GM18870 (cell line): ENCODE data around the gene MAPRE2.

Source experiments
- ATAC-seq: cut with Tn5 transposase; IDR thresholded peaks from one replicate; pipeline ENCODE4 v1.9.1; 2021; ENCODE audit warnings: moderate library complexity; ENCODE audit not compliant: unreplicated experiment

The MAPRE2 gene

GRCh38 chr18:35174093-35174731 lies 133.0 kb downstream of the MAPRE2 start:
- peak; percentile 83 for ATAC-seq

GRCh38 chr18:35174745-35175144 lies 133.5 kb downstream of the MAPRE2 start:
- no peak for ATAC-seq

DNA sequence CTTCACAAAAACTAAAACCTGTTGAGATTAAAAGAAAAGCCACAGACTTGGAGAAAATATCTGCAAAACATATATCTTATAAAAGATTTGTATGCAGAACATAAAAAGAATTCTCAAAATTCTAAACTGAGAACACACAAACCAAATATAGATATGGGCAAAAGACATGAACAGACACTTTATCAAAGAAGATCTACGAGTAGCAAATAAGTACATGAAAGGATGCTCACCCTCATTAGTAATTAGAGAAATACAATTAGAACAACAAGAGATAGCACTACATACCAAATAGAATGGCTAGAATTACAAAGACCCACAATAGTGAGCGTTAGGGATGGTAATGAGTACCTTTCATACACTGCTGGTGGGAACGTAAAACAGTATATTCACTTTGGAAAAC lies 135.7 kb downstream of the MAPRE2 start:
- ATAC-seq = no peak

DNA sequence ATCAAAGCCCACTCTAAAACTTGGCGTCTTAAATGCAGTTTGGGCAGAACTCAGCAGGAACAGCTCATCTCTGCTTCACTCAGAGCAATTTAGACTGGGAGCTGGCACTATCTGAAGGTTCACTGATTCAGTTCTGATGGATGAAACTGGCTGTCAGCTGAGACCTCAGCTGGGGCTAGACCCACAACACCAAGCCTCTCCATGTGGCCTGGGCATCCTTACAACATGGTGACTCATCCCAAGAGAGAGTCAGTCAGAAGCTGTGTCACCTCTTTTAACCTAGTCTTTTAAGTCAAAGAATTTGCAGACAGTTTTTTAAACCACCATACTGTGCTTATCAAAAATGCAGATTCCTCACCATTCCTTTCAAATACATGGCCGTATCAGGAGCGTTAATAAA lies 137.0 kb downstream of the MAPRE2 start:
- ATAC-seq = no peak

GRCh38 chr18:35179906-35180305 lies 138.7 kb downstream of the MAPRE2 start:
- ATAC-seq = no peak

GRCh38 chr18:35180455-35180854 lies 139.2 kb downstream of the MAPRE2 start:
- ATAC-seq = no peak

- ATAC-seq = no peak
These were observed 140.9 kb downstream of the MAPRE2 start for GRCh38 chr18:35182151-35182550.

GRCh38 chr18:35183886-35184285 lies 142.7 kb downstream of the MAPRE2 start:
- ATAC-seq = no peak

GRCh38 chr18:35185771-35186170 lies 144.6 kb downstream of the MAPRE2 start:
- no peak for ATAC-seq

GRCh38 chr18:35186291-35187034 lies 145.2 kb downstream of the MAPRE2 start:
- no peak for ATAC-seq

DNA sequence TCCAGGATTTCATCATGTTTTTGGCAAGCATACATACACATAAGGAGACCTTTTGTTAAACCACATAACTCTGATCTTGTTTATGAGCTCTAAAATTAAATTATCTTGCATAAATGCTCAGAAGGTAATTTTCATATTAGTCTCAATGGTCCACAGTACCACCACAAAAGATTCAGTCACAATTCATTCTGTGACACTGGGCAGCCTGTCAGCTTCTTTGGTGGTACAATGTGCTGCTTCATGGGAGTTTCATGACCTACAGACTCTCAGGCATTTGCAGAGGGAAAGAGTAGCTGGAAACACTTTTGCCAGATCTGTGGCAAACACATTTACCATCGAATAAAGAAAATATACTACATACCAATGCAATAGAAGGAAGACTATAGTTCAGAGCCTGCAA lies 148.3 kb downstream of the MAPRE2 start:
- ATAC-seq = no peak

GRCh38 chr18:35190948-35191697 lies 149.9 kb downstream of the MAPRE2 start:
- no peak for ATAC-seq

DNA sequence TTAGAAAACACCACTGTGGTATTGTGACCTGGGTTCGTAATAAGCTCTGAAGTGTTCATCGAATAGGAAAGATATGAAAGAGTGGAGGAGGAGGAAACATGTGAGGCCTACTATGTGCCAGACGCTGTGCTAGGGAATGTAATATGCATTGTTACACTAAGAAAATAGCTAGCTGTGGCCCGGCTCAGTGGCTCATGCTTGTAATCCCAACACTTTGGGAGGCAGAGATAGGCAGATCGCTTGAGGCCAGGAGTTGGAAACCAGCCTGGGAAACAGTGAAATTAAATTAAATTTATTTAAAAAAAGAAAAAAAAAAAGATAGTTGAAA lies 150.4 kb downstream of the MAPRE2 start:
- ATAC-seq = no peak

GRCh38 chr18:35192415-35192814 lies 151.2 kb downstream of the MAPRE2 start:
- no peak for ATAC-seq
